HepG2 (cell line): Measurements from ENCODE around the gene PLA2G2A. TPM values are rescaled to one million over a fixed set of nuclear protein-coding genes. Genes with fewer than 3 reads are reported as not detected.

Experiments used
- ATF4 ChIP-seq, 2 experiments: fragments of 450-650 bp in 1 of 2; sonication (generic) in 1 of 2; formaldehyde crosslinking; IDR thresholded peaks; 2 replicates each; pipeline versions ENCODE4 v1.5.0 to v1.8.0; 2020 to 2022; ENCODE audit warnings: mild to moderate bottlenecking in 1 of 2, missing genetic modification reagents in 1 of 2
- BCL3 ChIP-seq: sonication (generic); formaldehyde crosslinking; IDR thresholded peaks from 2 replicates; pipeline ENCODE4 v1.5.1; 2020; ENCODE audit warnings: mild to moderate bottlenecking, missing genetic modification reagents, moderate library complexity
- ETV6 ChIP-seq: sonication (generic); formaldehyde crosslinking; conservative IDR thresholded peaks from 2 replicates; pipeline ENCODE4 v1.4.0; 2020; ENCODE audit warnings: missing genetic modification reagents
- KAT8 ChIP-seq: IDR thresholded peaks from 2 replicates; pipeline ENCODE4 v1.6.1; 2016; ENCODE audit warnings: missing genetic modification reagents, missing compliant biosample characterization
- KDM6A ChIP-seq: IDR thresholded peaks from 2 replicates; pipeline ENCODE4 v1.6.1; 2016; ENCODE audit warnings: low read depth
- LBX2 ChIP-seq: sonication (generic); formaldehyde crosslinking; IDR thresholded peaks from 2 replicates; pipeline ENCODE4 v1.5.0; 2020; ENCODE audit warnings: missing genetic modification reagents, mild to moderate bottlenecking, borderline replicate concordance
- PAWR ChIP-seq: sonication (generic); formaldehyde crosslinking; IDR thresholded peaks from 2 replicates; pipeline ENCODE4 v1.4.0; 2020; ENCODE audit warnings: missing genetic modification reagents, mild to moderate bottlenecking, borderline replicate concordance
- SMAD9 ChIP-seq: sonication (generic); formaldehyde crosslinking; IDR thresholded peaks from 2 replicates; pipeline ENCODE4 v1.5.1; 2020; ENCODE audit warnings: mild to moderate bottlenecking, missing genetic modification reagents
- THRA ChIP-seq: sonication (generic); formaldehyde crosslinking; IDR thresholded peaks from 2 replicates; pipeline ENCODE4 v1.4.0; 2020; ENCODE audit warnings: missing genetic modification reagents, borderline replicate concordance
- ZNF280B ChIP-seq: sonication (generic); formaldehyde crosslinking; IDR thresholded peaks from 2 replicates; pipeline ENCODE4 v1.5.0; 2020; ENCODE audit warnings: missing genetic modification reagents, mild to moderate bottlenecking, borderline replicate concordance
- polyA plus RNA-seq, 8 experiments: library from polyadenylated mRNA; depleted of rRNA in 3 of 8; stranded (reverse) in 7 of 8; unstranded in 1 of 8; fragments of >200 nt; fragmentation: Illumina TruSeq in 4 of 8; extraction: Trizol in 4 of 8; gene quantifications; 2 replicates each; pipeline versions ENCODE4 v1.2.1 to v1.2.3, GENCODE V29; 2011 to 2016; ENCODE audit warnings: low read depth in 4 of 8, missing spikeins in 1 of 8, mixed read lengths in 1 of 8; ENCODE audit not compliant: insufficient read depth in 1 of 8
- total RNA-seq, 5 experiments: library from RNA; depleted of rRNA; stranded (reverse); fragments of >200 nt; fragmentation: Illumina TruSeq; extraction: Trizol; gene quantifications; 2 replicates each; pipeline ENCODE4 v1.2.3, GENCODE V29; 2016; ENCODE audit warnings: low read depth in 1 of 5

PLA2G2A gene
- total and polyA plus RNA-seq, 2 of the 13 experiments (the other 11 are each of a cell fraction or from before 2014, with no cell fraction given): 0.35 to 30.3 TPM

- TF ChIP-seq LBX2 (CRISPR knock-in tag): no peak
- TF ChIP-seq THRA (CRISPR knock-in tag): no peak
- TF ChIP-seq ATF4 (CRISPR knock-in tag; IDR thresholded peaks at IDR 0.05): no peak
- TF ChIP-seq BCL3 (CRISPR knock-in tag): no peak
- TF ChIP-seq PAWR (CRISPR knock-in tag): no peak
- TF ChIP-seq ETV6: no peak
- TF ChIP-seq SMAD9 (CRISPR knock-in tag): no peak
- no peak for TF ChIP-seq KDM6A (CRISPR knock-in tag)
- TF ChIP-seq KAT8 (CRISPR knock-in tag): no peak
- TF ChIP-seq ZNF280B: no peak
Observed at GRCh38 chr1:19973616-19974015, 5.8 kb downstream of the PLA2G2A start (continued).
